Right lung (tissue), 5 donors: ENCODE results near the gene SLC17A2. TPM values are rescaled to one million over a fixed set of nuclear protein-coding genes. Genes with fewer than 3 reads are reported as not detected.

Experiments used
- DNase-seq, 2 donors: peaks; one replicate each; pipeline ENCODE4 v3.0.0-alpha.2; 2013
- polyA plus RNA-seq, 5 donors: library from polyadenylated mRNA; unstranded; fragments of 120-200 nt; gene quantifications; one replicate each; pipeline versions ENCODE4 v1.2.1 to v1.2.3, GENCODE V29; 2013; ENCODE audit warnings: inconsistent platforms in 1 of 5, low replicate concordance in 1 of 5; ENCODE audit not compliant: insufficient read length in 5 of 5, insufficient read depth in 1 of 5

The SLC17A2 gene
- polyA plus RNA-seq, 5 donors: 0.12 to 0.16 TPM; not detected in 3

DNA sequence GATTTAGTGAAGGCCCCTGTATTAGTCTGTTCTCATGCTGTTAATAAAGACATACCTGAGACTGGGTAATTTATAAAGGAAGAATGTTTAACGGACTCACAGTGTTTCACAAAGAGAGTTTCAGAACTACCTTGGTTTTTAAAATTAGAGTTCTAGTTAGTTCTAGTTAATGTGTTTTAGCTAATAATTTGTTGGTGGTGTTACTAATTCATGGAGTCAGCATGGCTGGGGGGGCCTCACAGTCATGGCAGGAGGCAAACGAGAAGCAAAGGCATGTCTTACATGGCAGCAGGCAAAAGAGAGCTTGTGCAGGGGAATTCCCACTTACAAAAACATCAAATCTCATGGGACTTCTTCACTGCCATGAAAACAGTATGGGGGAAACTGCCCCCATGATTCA is 44.4 kb downstream of the SLC17A2 start:
- no peak for DNase-seq

GRCh38 chr6:25883991-25884390 is 46.5 kb downstream of the SLC17A2 start:
- DNase-seq: no peak

- DNase-seq: no peak
Observed at GRCh38 chr6:25883536-25883935, 47.0 kb downstream of the SLC17A2 start.

DNA sequence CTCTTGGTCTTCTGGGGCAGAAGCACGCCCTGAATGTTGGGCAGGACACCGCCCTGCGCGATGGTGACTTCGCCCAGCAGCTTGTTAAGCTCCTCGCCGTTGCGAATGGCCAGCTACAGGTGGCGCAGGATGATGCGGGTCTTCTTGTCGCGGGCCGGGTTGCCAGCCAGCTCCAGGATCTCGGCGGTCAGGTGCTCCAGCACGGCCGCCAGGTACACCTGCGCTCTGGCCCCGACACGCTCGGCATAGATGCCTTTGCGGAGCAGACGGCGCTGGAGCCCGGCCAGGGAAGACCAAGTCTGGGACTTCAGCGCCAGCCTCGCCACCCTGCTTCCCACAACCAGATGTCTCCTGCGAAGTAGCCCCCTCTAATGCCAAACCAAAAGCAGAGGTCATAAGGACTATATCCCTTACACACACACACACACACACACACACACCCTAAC is 48.4 kb downstream of the SLC17A2 start:
- DNase-seq: peak in 1 of 2 donors; percentile 2

DNA sequence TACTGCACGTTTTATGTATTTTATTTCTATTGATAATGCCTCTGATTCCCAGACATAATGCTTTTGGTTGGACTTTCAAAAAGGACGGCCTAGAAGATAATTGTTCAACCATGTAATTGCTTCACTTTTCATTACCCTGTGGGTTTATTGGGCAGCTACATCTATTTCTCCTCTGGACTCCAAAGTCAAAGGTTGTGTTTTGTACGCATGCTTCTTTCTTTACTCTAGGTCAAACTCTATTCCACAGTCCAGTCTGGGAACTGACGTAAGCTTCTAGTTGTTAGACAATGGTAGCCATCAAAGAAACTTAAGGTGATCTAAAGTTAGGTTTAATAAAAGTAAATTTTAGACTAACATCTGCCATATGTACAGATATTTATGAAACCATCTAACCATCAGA is 49.9 kb downstream of the SLC17A2 start:
- DNase-seq: no peak

- no peak for DNase-seq
Observed at GRCh38 chr6:25878721-25879322, 51.7 kb downstream of the SLC17A2 start.

- no peak for DNase-seq
Observed at GRCh38 chr6:25875926-25876602, 54.4 kb downstream of the SLC17A2 start.

GRCh38 chr6:25875563-25875905 is 55.0 kb downstream of the SLC17A2 start:
- no peak for DNase-seq

DNA sequence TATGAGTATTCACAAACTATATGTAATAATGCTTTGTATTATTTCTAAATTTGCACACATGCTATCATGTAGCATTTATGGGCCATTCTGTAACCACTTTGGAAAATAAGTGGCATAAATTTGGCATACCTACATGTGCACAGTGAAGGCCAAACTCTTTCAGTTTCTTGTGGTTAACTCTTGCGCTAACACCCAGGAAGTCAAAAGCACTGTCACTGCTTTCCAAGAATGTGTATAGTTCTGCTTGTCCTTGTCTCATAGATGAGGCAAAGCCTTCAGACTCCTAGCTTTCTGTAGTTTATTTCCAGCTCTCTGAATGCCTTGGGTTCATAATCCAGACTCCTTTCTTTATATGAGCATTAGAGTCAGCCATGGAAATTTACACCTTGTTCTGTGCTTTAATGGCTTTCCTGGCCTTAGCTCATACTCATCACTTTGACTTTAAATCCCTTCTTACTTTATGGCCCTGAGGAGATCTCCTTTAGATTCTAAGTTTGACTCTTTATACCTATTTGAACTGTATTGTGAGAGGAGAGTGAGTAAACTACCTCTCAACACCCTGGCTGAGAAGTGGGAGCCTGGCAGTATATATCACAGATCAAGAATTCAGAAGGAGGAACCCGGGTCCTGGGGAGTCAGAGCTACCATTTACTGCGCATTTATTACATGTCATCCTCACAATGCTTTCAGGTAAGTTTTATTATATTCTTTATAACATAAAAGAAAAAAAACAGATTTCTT is 55.5 kb downstream of the SLC17A2 start:
- no peak for DNase-seq

GRCh38 chr6:25874118-25874517 is 56.4 kb downstream of the SLC17A2 start, which contains the start of gene SLC17A3:
SLC17A3 (minus strand) TSS chr6:25874243; CDS start chr6:25868387, 5,856 bp downstream.
- DNase-seq: no peak

GRCh38 chr6:25872814-25873213 is 57.7 kb downstream of the SLC17A2 start:
- DNase-seq: no peak

- DNase-seq: no peak
Observed at GRCh38 chr6:25869840-25870239, 60.7 kb downstream of the SLC17A2 start.

DNA sequence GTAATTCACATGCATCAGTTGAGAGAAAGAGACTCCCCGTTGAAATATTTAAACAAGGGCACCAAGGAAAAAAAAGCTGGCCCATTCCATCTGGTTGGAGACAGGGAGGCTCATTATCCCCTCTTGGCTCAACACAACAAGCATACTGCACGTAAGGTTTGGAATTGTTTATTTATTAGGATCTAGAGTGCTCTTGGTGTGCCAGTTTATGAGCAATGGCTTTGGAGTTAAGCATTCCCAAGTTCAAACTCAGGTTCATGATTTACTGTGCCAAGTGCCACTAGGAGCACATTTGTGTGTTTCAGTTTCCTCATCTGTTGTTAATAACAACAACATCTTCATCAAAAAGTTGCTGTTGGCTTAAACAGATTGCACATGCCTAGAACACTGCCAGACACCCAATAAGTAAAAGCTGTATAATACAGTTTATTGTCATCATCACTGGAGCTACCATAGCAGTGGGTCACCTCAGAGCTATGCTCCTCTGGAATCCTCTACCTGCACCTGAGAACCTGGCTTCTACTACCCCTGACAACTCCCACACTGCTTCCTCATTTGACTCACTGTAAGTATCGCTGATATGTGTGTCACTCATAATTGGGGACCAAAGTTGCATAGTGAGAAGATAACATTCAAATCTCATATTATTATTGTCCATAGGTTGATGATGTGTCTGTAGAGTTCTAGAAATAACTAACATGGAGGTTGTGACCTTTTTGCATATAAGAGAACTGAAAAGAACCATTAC is 61.9 kb downstream of the SLC17A2 start:
- no peak for DNase-seq

GRCh38 chr6:25866011-25866410 is 64.5 kb downstream of the SLC17A2 start:
- no peak for DNase-seq

GRCh38 chr6:25863360-25863759 is 67.1 kb downstream of the SLC17A2 start:
- no peak for DNase-seq

Other genes starting within 250 kb of the SLC17A2 start
- under 1 TPM in 2 of 5 donors, not detected in 3; 0.05 to 0.09 TPM for gene SLC17A4, start 175.9 kb downstream of the SLC17A2 start, polyA plus RNA-seq
- gene SLC17A1, start 98.6 kb downstream of the SLC17A2 start, polyA plus RNA-seq: under 1 TPM; 0.08 to 0.19 (median 0.17) TPM
- under 1 TPM in 2 of 5 donors, not detected in 3; 0.19 to 0.42 TPM for gene SLC17A3, start 56.4 kb downstream of the SLC17A2 start, polyA plus RNA-seq
- gene TRIM38, start 32.1 kb upstream of the SLC17A2 start, polyA plus RNA-seq: 10 to 100 TPM; 10.8 to 16.1 (median 14.5) TPM
- 10 to 100 TPM in 4 of 5 donors, 1 to 10 TPM in 1; 7.8 to 14.2 (median 12.5) TPM for gene HFE, start 156.7 kb upstream of the SLC17A2 start, polyA plus RNA-seq